ENCODE results near the gene UBTD2. TPM values are rescaled to one million over a fixed set of nuclear protein-coding genes. Genes with fewer than 3 reads are reported as not detected.
"Not testable (repeated sequence)": the region's sequence is repeated elsewhere in the genome, so short reads cannot be mapped to it uniquely, and the experiment has no call there.

UBTD2 gene
- total and polyA plus RNA-seq, 8 donors: 16.2 to 114 (median 93.2) TPM

GRCh38 chr5:172211676-172212075, 71.9 kb downstream of the UBTD2 start:
- ATAC-seq: no peak
- intact Hi-C loops (cut with DNase I): no loop called here

GRCh38 chr5:172209714-172210113, 73.8 kb downstream of the UBTD2 start:
- ATAC-seq: no peak
- TF ChIP-seq CTCF (IDR thresholded peaks at IDR 0.05): no peak
- H3K27me3 ChIP-seq: no peaks in the 10 kb centered on the region

More at GRCh38 chr5:172211676-172212075, 71.9 kb downstream of the UBTD2 start:
- no peaks in the 10 kb centered on the region for H3K27me3 ChIP-seq
- peaks cover 0 to 12% of the 10 kb centered on the region in 2 donors for H3K36me3 ChIP-seq
- no peaks in the 10 kb centered on the region for H3K9me3 ChIP-seq
- H3K4me3 ChIP-seq: no peak overlapping the region
- no peak for DNase-seq
- peaks cover 0 to 10% of the 10 kb centered on the region in 2 donors for H3K4me1 ChIP-seq
- TF ChIP-seq CTCF (IDR thresholded peaks at IDR 0.05): no peak
- no peak overlapping the region for H3K27ac ChIP-seq

GRCh38 chr5:172207511-172207910, 76.1 kb downstream of the UBTD2 start:
- intact Hi-C loops (cut with DNase I): no loop called here
- Histone ChIP-seq H3K36me3 (peaks cover 0 to 12% of the 10 kb centered on the region in 2 donors), H3K9me3 (no peaks in the 10 kb centered on the region), H3K4me1 (peaks cover 0 to 12% of the 10 kb centered on the region in 2 donors), H3K27ac (no peak overlapping the region), H3K27me3 (no peaks in the 10 kb centered on the region), H3K4me3 (no peak overlapping the region)
- no peak for TF ChIP-seq CTCF (IDR thresholded peaks at IDR 0.05)
- DNase-seq (no peak), ATAC-seq (no peak)

More at GRCh38 chr5:172209714-172210113, 73.8 kb downstream of the UBTD2 start:
- H3K4me1 ChIP-seq: peaks cover 0 to 12% of the 10 kb centered on the region in 2 donors
- no peak overlapping the region for H3K27ac ChIP-seq
- DNase-seq: no peak
- H3K36me3 ChIP-seq: peaks cover 0 to 12% of the 10 kb centered on the region in 2 donors
- H3K4me3 ChIP-seq: no peak overlapping the region
- intact Hi-C loops (cut with DNase I): no loop called here
- H3K9me3 ChIP-seq: no peaks in the 10 kb centered on the region

GRCh38 chr5:172205984-172206383, 77.6 kb downstream of the UBTD2 start:
- H3K27ac ChIP-seq; ATAC-seq; intact Hi-C loops (cut with DNase I); H3K9me3 ChIP-seq; DNase-seq; H3K27me3 ChIP-seq; H3K36me3 ChIP-seq; H3K4me3 ChIP-seq: not testable (repeated sequence)
- H3K4me1 ChIP-seq: peaks cover 0 to 12% of the 10 kb centered on the region in 2 donors

- DNase-seq: no peak
- Histone ChIP-seq H3K4me1 (peaks cover 0 to 7% of the 10 kb centered on the region in 2 donors), H3K27ac (no peak overlapping the region), H3K9me3 (no peaks in the 10 kb centered on the region), H3K4me3 (no peak overlapping the region), H3K36me3 (no peaks in the 10 kb centered on the region), H3K27me3 (no peaks in the 10 kb centered on the region)
- TF ChIP-seq CTCF (IDR thresholded peaks at IDR 0.05): no peak
- no peak for ATAC-seq
- intact Hi-C loops (cut with DNase I): no loop called here
Observed at GRCh38 chr5:172200476-172200875, 83.1 kb downstream of the UBTD2 start.

GRCh38 chr5:172199446-172199845, 84.1 kb downstream of the UBTD2 start:
- peaks cover 0 to 7% of the 10 kb centered on the region in 2 donors for H3K4me1 ChIP-seq
- no peak for ATAC-seq
- intact Hi-C loops (cut with DNase I): no loop called here
- H3K36me3 ChIP-seq: no peaks in the 10 kb centered on the region
- H3K27ac ChIP-seq: no peak overlapping the region
- H3K4me3 ChIP-seq: no peak overlapping the region
- no peaks in the 10 kb centered on the region for H3K27me3 ChIP-seq
- TF ChIP-seq CTCF (IDR thresholded peaks at IDR 0.05): no peak
- no peak for DNase-seq
- no peaks in the 10 kb centered on the region for H3K9me3 ChIP-seq

- DNase-seq; H3K36me3 ChIP-seq; H3K27me3 ChIP-seq; H3K4me1 ChIP-seq; H3K27ac ChIP-seq; H3K9me3 ChIP-seq; H3K4me3 ChIP-seq; intact Hi-C loops (cut with DNase I); ATAC-seq: not testable (repeated sequence)
Observed at GRCh38 chr5:172197775-172198174, 85.8 kb downstream of the UBTD2 start.

Measured in left lung (tissue), 10 donors.